Right renal pelvis (tissue), 4 donors: ENCODE results near the gene MC5R. TPM values are rescaled to one million over a fixed set of nuclear protein-coding genes. Genes with fewer than 3 reads are reported as not detected.

Experiments used
- DNase-seq, 4 donors: peaks; one replicate each; pipeline ENCODE4 v3.0.0-alpha.2; 2013; ENCODE audit warnings: low read depth in 4 of 4, low spot score in 3 of 4, missing footprints in 1 of 4
- polyA plus RNA-seq, 4 donors: library from polyadenylated mRNA; unstranded; fragments of 120-200 nt; gene quantifications; one replicate each; pipeline ENCODE4 v1.2.1, GENCODE V29; 2013; ENCODE audit not compliant: insufficient read length in 4 of 4

The MC5R gene
- under 1 TPM; 0.16 to 0.24 (median 0.18) TPM for polyA plus RNA-seq

GRCh38 chr18:13823707-13824395 lies at the start of gene MC5R:
MC5R (plus strand) TSS chr18:13824149; CDS start chr18:13825766, 1,617 bp downstream.
- peak in 1 of 4 donors; percentile 43 for DNase-seq

GRCh38 chr18:13775058-13775457 lies 48.9 kb upstream of the MC5R start:
- no peak for DNase-seq

GRCh38 chr18:13791181-13791580 lies 32.8 kb upstream of the MC5R start:
- no peak for DNase-seq

- no peak for DNase-seq
These were observed 30.1 kb upstream of the MC5R start for GRCh38 chr18:13793819-13794218.

- DNase-seq, result no peak
These were observed 27.4 kb upstream of the MC5R start for GRCh38 chr18:13796515-13796914.

- no peak for DNase-seq
These were observed 26.8 kb upstream of the MC5R start for GRCh38 chr18:13797157-13797611.

GRCh38 chr18:13799396-13799795 lies 24.6 kb upstream of the MC5R start:
- no peak for DNase-seq

GRCh38 chr18:13800505-13801259 lies 23.3 kb upstream of the MC5R start:
- peak in 3 of 4 donors; percentile 43 to 58 (median 47) for DNase-seq

GRCh38 chr18:13801260-13801601 lies 22.7 kb upstream of the MC5R start:
- DNase-seq, result peak in 1 of 4 donors; percentile 32

- no peak for DNase-seq
These were observed 19.6 kb upstream of the MC5R start for GRCh38 chr18:13804305-13804704.

GRCh38 chr18:13808294-13809042 lies 15.5 kb upstream of the MC5R start:
- no peak for DNase-seq

GRCh38 chr18:13809043-13809430 lies 14.9 kb upstream of the MC5R start:
- no peak for DNase-seq

GRCh38 chr18:13809531-13810255 lies 14.3 kb upstream of the MC5R start:
- DNase-seq, result no peak

- no peak for DNase-seq
These were observed 12.9 kb upstream of the MC5R start for GRCh38 chr18:13810950-13811485.

GRCh38 chr18:13811993-13812392 lies 12.0 kb upstream of the MC5R start:
- DNase-seq, result no peak

- peak in 3 of 4 donors; percentile 41 to 53 (median 43) for DNase-seq
These were observed 10.6 kb upstream of the MC5R start for GRCh38 chr18:13813271-13813849.

- no peak for DNase-seq
These were observed 2.3 kb downstream of the MC5R start for GRCh38 chr18:13826209-13826608.

GRCh38 chr18:13831864-13832508 lies 8.0 kb downstream of the MC5R start:
- DNase-seq, result no peak

- no peak for DNase-seq
These were observed 10.6 kb downstream of the MC5R start for GRCh38 chr18:13834496-13835015.
